HEK293 (cell line): ENCODE data around the gene GMDS.

Experiments
- CTCF ChIP-seq: fragments of 450-650 bp; formaldehyde crosslinking; IDR thresholded peaks from 2 replicates; pipeline ENCODE4 v1.5.1; 2016; ENCODE audit warnings: missing biosample characterization, missing genetic modification characterization
- ZFP41 ChIP-seq: fragments of 450-650 bp; formaldehyde crosslinking; IDR thresholded peaks from 2 replicates; pipeline ENCODE4 v1.5.1; 2016; ENCODE audit warnings: missing biosample characterization, missing genetic modification characterization, borderline replicate concordance

GRCh38 chr6:1962201-1962600, 283.2 kb downstream of the GMDS start:
- no peak for TF ChIP-seq ZFP41
- TF ChIP-seq CTCF (tag by site-specific recombination) = no peak
